Measurements from ENCODE around the gene NAV2. TPM values are rescaled to one million over a fixed set of nuclear protein-coding genes. Genes with fewer than 3 reads are reported as not detected.

The NAV2 gene
- polyA plus RNA-seq, 1 donor (not counting 4 experiments of a cell fraction or from before 2014, with no cell fraction given) = 4.0 TPM

DNA sequence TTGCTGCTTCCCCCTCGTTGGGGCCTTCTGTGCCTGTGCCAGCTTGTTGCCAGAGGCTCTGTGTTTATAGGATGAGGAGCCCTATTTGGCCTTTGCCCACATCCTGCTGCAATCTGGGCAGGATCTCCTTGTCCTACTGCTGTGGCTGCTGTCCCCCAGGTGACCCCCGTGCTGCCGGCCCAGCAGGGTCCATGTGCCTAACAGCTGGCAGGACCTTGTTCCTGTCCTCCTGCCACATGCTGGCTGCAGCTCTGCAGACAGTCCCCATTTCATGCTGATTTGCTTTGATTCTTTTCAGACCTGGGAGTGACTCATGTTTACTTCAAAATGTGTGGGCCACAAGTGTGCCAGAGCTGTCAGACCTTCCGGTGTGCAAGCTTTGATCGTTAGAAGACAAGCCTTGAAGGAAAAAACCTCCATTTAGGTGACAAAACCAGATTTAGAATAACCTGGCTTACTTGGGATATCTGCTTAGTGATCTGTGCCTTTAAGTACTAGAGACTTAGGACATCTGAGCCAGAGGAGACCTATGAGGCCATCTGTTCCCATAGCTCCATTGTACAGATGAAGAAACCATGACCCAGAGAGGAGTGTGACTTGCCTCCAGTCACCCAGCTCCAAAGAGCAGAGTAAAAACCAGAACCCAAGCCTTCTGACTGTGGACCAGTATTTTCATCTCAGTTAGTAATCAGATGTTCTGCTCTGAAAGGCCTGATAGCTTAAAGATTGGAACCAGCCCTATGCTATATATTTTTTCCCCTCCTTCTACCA lies 11.1 kb downstream of the NAV2 start:
- H3K27ac ChIP-seq (ENCODE audit: control insufficient read depth, insufficient read depth, low read length) = no peak overlapping the region
- H3K36me3 ChIP-seq (ENCODE audit: control insufficient read depth in 2 of 2, extremely low read depth in 1 of 2, insufficient read depth in 2 of 2, low read length in 2 of 2) = no peaks in the 10 kb centered on the region
- H4K20me1 ChIP-seq (ENCODE audit: control insufficient read depth, extremely low read depth, insufficient read depth, low read length) = no peaks in the 10 kb centered on the region
- H2AFZ ChIP-seq (ENCODE audit: control insufficient read depth, low read length) = no peak overlapping the region
- no peaks in the 10 kb centered on the region for H3K79me2 ChIP-seq (ENCODE audit: control insufficient read depth, insufficient read depth, low read length)
- FAIRE-seq (peak; percentile 17), DNase-seq (ENCODE audit: low read depth, low spot score) (no peak)
- H3K9me3 ChIP-seq (ENCODE audit: control insufficient read depth, low read depth, low read length) = no peaks in the 10 kb centered on the region
- no peaks in the 10 kb centered on the region for H3K9me1 ChIP-seq (ENCODE audit: control insufficient read depth, extremely low read depth, insufficient read depth, low read length)
- no peak overlapping the region for H3K9ac ChIP-seq (ENCODE audit: control insufficient read depth, extremely low read depth, insufficient read depth, low read length)
- H3K4me3 ChIP-seq (ENCODE audit: control insufficient read depth in 2 of 3, extremely low read depth in 1 of 3, insufficient read depth in 2 of 3, low read depth in 1 of 3, low read length in 3 of 3) = no peak overlapping the region
- dilution Hi-C loops (cut with MboI; ENCODE audit: extremely low pct_ligation_motif_present, low sequenced_read_pairs) = no loop called here
- H3K4me2 ChIP-seq (ENCODE audit: control insufficient read depth, extremely low read depth, insufficient read depth, low read depth, low read length) = no peak overlapping the region
- no peaks in the 10 kb centered on the region for H3K27me3 ChIP-seq (ENCODE audit: control insufficient read depth, extremely low read depth, insufficient read depth, low read length)
- TF ChIP-seq EZH2 (IDR thresholded peaks at IDR 0.05; ENCODE audit: low read length) = no peak
- TF ChIP-seq, protein P1, sequence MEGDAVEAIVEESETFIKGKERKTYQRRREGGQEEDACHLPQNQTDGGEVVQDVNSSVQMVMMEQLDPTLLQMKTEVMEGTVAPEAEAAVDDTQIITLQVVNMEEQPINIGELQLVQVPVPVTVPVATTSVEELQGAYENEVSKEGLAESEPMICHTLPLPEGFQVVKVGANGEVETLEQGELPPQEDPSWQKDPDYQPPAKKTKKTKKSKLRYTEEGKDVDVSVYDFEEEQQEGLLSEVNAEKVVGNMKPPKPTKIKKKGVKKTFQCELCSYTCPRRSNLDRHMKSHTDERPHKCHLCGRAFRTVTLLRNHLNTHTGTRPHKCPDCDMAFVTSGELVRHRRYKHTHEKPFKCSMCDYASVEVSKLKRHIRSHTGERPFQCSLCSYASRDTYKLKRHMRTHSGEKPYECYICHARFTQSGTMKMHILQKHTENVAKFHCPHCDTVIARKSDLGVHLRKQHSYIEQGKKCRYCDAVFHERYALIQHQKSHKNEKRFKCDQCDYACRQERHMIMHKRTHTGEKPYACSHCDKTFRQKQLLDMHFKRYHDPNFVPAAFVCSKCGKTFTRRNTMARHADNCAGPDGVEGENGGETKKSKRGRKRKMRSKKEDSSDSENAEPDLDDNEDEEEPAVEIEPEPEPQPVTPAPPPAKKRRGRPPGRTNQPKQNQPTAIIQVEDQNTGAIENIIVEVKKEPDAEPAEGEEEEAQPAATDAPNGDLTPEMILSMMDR (optimal IDR thresholded peaks at IDR 0.05 in 1 of 3, IDR thresholded peaks at IDR 0.05 in 1 of 3, conservative IDR thresholded peaks at IDR 0.05 in 1 of 3; ENCODE audit: extremely low read depth in 1 of 3, insufficient read depth in 2 of 3, low read length in 3 of 3) = no peak
- H3K4me1 ChIP-seq (ENCODE audit: control insufficient read depth, extremely low read depth, insufficient read depth, low read length) = peaks cover 9% of the 10 kb centered on the region

DNA sequence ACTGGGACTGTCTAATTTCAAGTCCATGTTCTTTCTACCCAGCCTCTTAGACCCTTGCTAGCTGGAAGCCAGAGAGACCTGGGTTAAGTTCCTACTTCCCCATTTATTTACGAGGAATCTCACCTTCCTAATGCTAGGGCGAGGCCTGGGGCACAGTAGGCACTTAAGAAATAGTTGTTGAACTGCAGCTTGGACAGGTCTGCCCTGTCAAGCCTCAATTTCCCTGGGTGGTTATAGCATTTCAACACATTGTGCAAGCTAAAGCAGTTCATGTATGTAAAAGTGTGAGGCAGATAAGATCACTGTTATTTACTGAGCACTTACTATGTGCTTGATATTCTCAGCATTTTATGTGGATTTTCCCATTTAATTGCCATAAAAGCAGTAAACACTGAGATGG lies 12.1 kb downstream of the NAV2 start:
- Histone ChIP-seq H3K27ac (ENCODE audit: control insufficient read depth, insufficient read depth, low read length) (no peak overlapping the region), H3K9me1 (ENCODE audit: control insufficient read depth, extremely low read depth, insufficient read depth, low read length) (no peaks in the 10 kb centered on the region), H3K9ac (ENCODE audit: control insufficient read depth, extremely low read depth, insufficient read depth, low read length) (no peak overlapping the region), H4K20me1 (ENCODE audit: control insufficient read depth, extremely low read depth, insufficient read depth, low read length) (no peaks in the 10 kb centered on the region), H3K36me3 (ENCODE audit: control insufficient read depth in 2 of 2, extremely low read depth in 1 of 2, insufficient read depth in 2 of 2, low read length in 2 of 2) (no peaks in the 10 kb centered on the region), H2AFZ (ENCODE audit: control insufficient read depth, low read length) (no peak overlapping the region), H3K27me3 (ENCODE audit: control insufficient read depth, extremely low read depth, insufficient read depth, low read length) (no peaks in the 10 kb centered on the region), H3K9me3 (ENCODE audit: control insufficient read depth, low read depth, low read length) (no peaks in the 10 kb centered on the region), H3K4me1 (ENCODE audit: control insufficient read depth, extremely low read depth, insufficient read depth, low read length) (peaks cover 9% of the 10 kb centered on the region), H3K4me3 (ENCODE audit: control insufficient read depth in 2 of 3, extremely low read depth in 1 of 3, insufficient read depth in 2 of 3, low read depth in 1 of 3, low read length in 3 of 3) (no peak overlapping the region), H3K4me2 (ENCODE audit: control insufficient read depth, extremely low read depth, insufficient read depth, low read depth, low read length) (no peak overlapping the region), H3K79me2 (ENCODE audit: control insufficient read depth, insufficient read depth, low read length) (no peaks in the 10 kb centered on the region)
- TF ChIP-seq, protein P1 (optimal IDR thresholded peaks at IDR 0.05 in 1 of 3, IDR thresholded peaks at IDR 0.05 in 1 of 3, conservative IDR thresholded peaks at IDR 0.05 in 1 of 3; ENCODE audit: extremely low read depth in 1 of 3, insufficient read depth in 2 of 3, low read length in 3 of 3) = no peak
- no peak for TF ChIP-seq EZH2 (IDR thresholded peaks at IDR 0.05; ENCODE audit: low read length)
- dilution Hi-C loops (cut with MboI; ENCODE audit: extremely low pct_ligation_motif_present, low sequenced_read_pairs) = no loop called here
- FAIRE-seq (no peak), DNase-seq (ENCODE audit: low read depth, low spot score) (no peak)
